Inflammatory macrophage treated with lipopolysaccharide for 4 hours (primary cell): ENCODE data around the gene TIPIN.
"Not testable (repeated sequence)": the region's sequence is repeated elsewhere in the genome, so short reads cannot be mapped to it uniquely, and the experiment has no call there.

Source experiments
- DNase-seq: peaks from one replicate; pipeline ENCODE4 v3.0.0-alpha.2; 2020

The TIPIN gene

GRCh38 chr15:66381376-66381775, 24.9 kb upstream of the TIPIN start:
- DNase-seq = peak; percentile 82

GRCh38 chr15:66378814-66379430, 22.4 kb upstream of the TIPIN start:
- no peak for DNase-seq

GRCh38 chr15:66374179-66374578, 17.7 kb upstream of the TIPIN start:
- DNase-seq = no peak

- DNase-seq = peak; percentile 83
Observed at GRCh38 chr15:66369773-66370651, 13.5 kb upstream of the TIPIN start.

- no peak for DNase-seq
Observed at GRCh38 chr15:66364944-66365528, 8.6 kb upstream of the TIPIN start.

- DNase-seq = no peak
Observed at GRCh38 chr15:66362776-66363175, 6.3 kb upstream of the TIPIN start.

- peak; percentile 56 for DNase-seq
Observed at GRCh38 chr15:66361745-66362460, 5.4 kb upstream of the TIPIN start.

- DNase-seq = no peak
Observed at GRCh38 chr15:66359740-66360139, 3.3 kb upstream of the TIPIN start.

- DNase-seq = no peak
Observed at GRCh38 chr15:66356077-66356358, 467 bp downstream of the TIPIN start.

- DNase-seq = not testable (repeated sequence)
Observed at GRCh38 chr15:66348530-66348929, 8.0 kb downstream of the TIPIN start.

- no peak for DNase-seq
Observed at GRCh38 chr15:66328771-66329170, 27.7 kb downstream of the TIPIN start.

- no peak for DNase-seq
Observed at GRCh38 chr15:66327736-66328135, 28.7 kb downstream of the TIPIN start.

GRCh38 chr15:66326051-66326450, 30.4 kb downstream of the TIPIN start:
- no peak for DNase-seq

GRCh38 chr15:66323312-66323928, 33.1 kb downstream of the TIPIN start:
- no peak for DNase-seq

- no peak for DNase-seq
Observed at GRCh38 chr15:66312144-66312543, 44.3 kb downstream of the TIPIN start.

- no peak for DNase-seq
Observed at GRCh38 chr15:66310786-66311185, 45.7 kb downstream of the TIPIN start.

GRCh38 chr15:66309828-66310227, 46.7 kb downstream of the TIPIN start:
- no peak for DNase-seq

- DNase-seq = no peak
Observed at GRCh38 chr15:66308531-66308930, 48.0 kb downstream of the TIPIN start.

- no peak for DNase-seq
Observed at GRCh38 chr15:66306381-66306780, 50.1 kb downstream of the TIPIN start.

- DNase-seq = not testable (repeated sequence)
Observed at GRCh38 chr15:66304425-66304824, 52.1 kb downstream of the TIPIN start.

GRCh38 chr15:66302489-66303278, 53.8 kb downstream of the TIPIN start:
- DNase-seq = no peak

GRCh38 chr15:66298803-66299251, 57.7 kb downstream of the TIPIN start:
- no peak for DNase-seq
